Activated B cell treated with CpG ODN at 0.5 μM for 24 hours (primary cell): Measurements from ENCODE around the gene SND1. TPM values are rescaled to one million over a fixed set of nuclear protein-coding genes. Genes with fewer than 3 reads are reported as not detected.

Experiments
- ATAC-seq: fragments of 200-7000 bp; cut with Tn5 transposase; one replicate; pipeline ENCODE4 v1.10.0; 2021; ENCODE audit warnings: low read depth, mild to moderate bottlenecking, moderate library complexity
- CTCF ChIA-PET: fragments of 350-600 bp; sonication (Branson Sonifier 250); formaldehyde crosslinking; loops from one replicate; lab custom pipeline; 2021; ENCODE audit warnings: antibody characterized with exemption; lab: Charles Lee
- POLR2A ChIA-PET: fragments of 350-600 bp; sonication (Branson Sonifier 250); formaldehyde crosslinking; loops from one replicate; lab custom pipeline; 2021; ENCODE audit warnings: antibody characterized with exemption; lab: Charles Lee
- DNase-seq: peaks from one replicate; pipeline ENCODE4 v3.0.0; 2022
- H3K27ac Mint-ChIP-seq: one replicate; pipeline ENCODE4 v1.8.0; 2020; ENCODE audit warnings: mixed read lengths
- H3K27me3 Mint-ChIP-seq: one replicate; pipeline ENCODE4 v1.8.0; 2021; ENCODE audit warnings: mixed read lengths
- H3K36me3 Mint-ChIP-seq: one replicate; pipeline ENCODE4 v1.8.0; 2021; ENCODE audit warnings: low read depth, mixed read lengths
- H3K4me1 Mint-ChIP-seq: one replicate; pipeline ENCODE4 v1.8.0; 2021; ENCODE audit warnings: mixed read lengths
- H3K4me3 Mint-ChIP-seq: one replicate; pipeline ENCODE4 v1.8.0; 2020; ENCODE audit warnings: mild to moderate bottlenecking, mixed read lengths
- H3K9me3 Mint-ChIP-seq: one replicate; pipeline ENCODE4 v1.8.0; 2020; ENCODE audit warnings: mixed read lengths
- CTCF ChIP-seq: fragments of 200-600 bp; IDR thresholded peaks from one replicate; pipeline ENCODE4 v1.8.0; 2022; ENCODE audit warnings: antibody characterized with exemption, mild to moderate bottlenecking
- intact Hi-C: fragments of 100-400 bp; cut with micrococcal nuclease; formaldehyde crosslinking; loops from one replicate; pipeline ENCODE4 v1.15.1; 2024
- total RNA-seq: library from RNA; stranded (reverse); gene quantifications from 2 replicates; pipeline ENCODE4 v1.2.3, GENCODE V29; 2022

Gene SND1
- total RNA-seq, 1 donor from 2014 or later = 215 TPM

- intact Hi-C loops = no loop called here
- TF ChIP-seq CTCF = no peak
- ChIA-PET POLR2A (no interaction called here), CTCF (no interaction called here)
- Mint-ChIP-seq H3K27ac (no peak overlapping the region), H3K36me3 (peaks cover 52% of the 10 kb centered on the region), H3K9me3 (no peaks in the 10 kb centered on the region), H3K4me3 (no peak overlapping the region), H3K27me3 (no peaks in the 10 kb centered on the region), H3K4me1 (peaks cover 22% of the 10 kb centered on the region)
- no peak for ATAC-seq
- no peak for DNase-seq
Measured at GRCh38 chr7:127946111-127946510, 294.1 kb downstream of the SND1 start.

- ChIA-PET CTCF (no interaction called here), POLR2A (no interaction called here)
- Mint-ChIP-seq H3K9me3 (no peaks in the 10 kb centered on the region), H3K4me1 (peaks cover 16% of the 10 kb centered on the region), H3K27ac (no peak overlapping the region), H3K36me3 (peaks cover 55% of the 10 kb centered on the region), H3K4me3 (no peak overlapping the region), H3K27me3 (no peaks in the 10 kb centered on the region)
- TF ChIP-seq CTCF = no peak
- intact Hi-C loops = no loop called here
- DNase-seq (no peak), ATAC-seq (no peak)
Measured at GRCh38 chr7:127946847-127947246, 294.9 kb downstream of the SND1 start.

- ChIA-PET POLR2A (interaction anchor here (1.4 kb wide), 1 partner anchor 18 kb away, joined by 3 read pairs; no protein-coding TSS in a partner anchor), CTCF (no interaction called here)
- TF ChIP-seq CTCF = no peak
- no peak overlapping the region for H3K27ac Mint-ChIP-seq
- DNase-seq = no peak
- peaks cover 9% of the 10 kb centered on the region for H3K4me1 Mint-ChIP-seq
- H3K36me3 Mint-ChIP-seq = peaks cover 54% of the 10 kb centered on the region
- no peak for ATAC-seq
- no peaks in the 10 kb centered on the region for H3K27me3 Mint-ChIP-seq
- no peak overlapping the region for H3K4me3 Mint-ChIP-seq
- no peaks in the 10 kb centered on the region for H3K9me3 Mint-ChIP-seq
- intact Hi-C loops = no loop called here
Measured at GRCh38 chr7:127948312-127948711, 296.3 kb downstream of the SND1 start.

- ChIA-PET POLR2A (no interaction called here), CTCF (no interaction called here)
- H3K36me3 Mint-ChIP-seq = peaks cover 49% of the 10 kb centered on the region
- DNase-seq (no peak), ATAC-seq (no peak)
- peaks cover 9% of the 10 kb centered on the region for H3K4me1 Mint-ChIP-seq
- TF ChIP-seq CTCF = no peak
- H3K27ac Mint-ChIP-seq = no peak overlapping the region
- intact Hi-C loops = no loop called here
- no peaks in the 10 kb centered on the region for H3K27me3 Mint-ChIP-seq
- no peaks in the 10 kb centered on the region for H3K9me3 Mint-ChIP-seq
- H3K4me3 Mint-ChIP-seq = no peak overlapping the region
Measured at GRCh38 chr7:127948930-127949329, 296.9 kb downstream of the SND1 start.

GRCh38 chr7:127949769-127950222 lies 297.8 kb downstream of the SND1 start:
- DNase-seq = no peak
- ChIA-PET POLR2A (no interaction called here), CTCF (no interaction called here)
- peaks cover 8% of the 10 kb centered on the region for H3K4me1 Mint-ChIP-seq
- H3K27me3 Mint-ChIP-seq = no peaks in the 10 kb centered on the region
- TF ChIP-seq CTCF = no peak
- H3K36me3 Mint-ChIP-seq = peaks cover 42% of the 10 kb centered on the region
- intact Hi-C loops = no loop called here
- H3K4me3 Mint-ChIP-seq = no peak overlapping the region
- H3K27ac Mint-ChIP-seq = no peak overlapping the region
- ATAC-seq = no peak
- no peaks in the 10 kb centered on the region for H3K9me3 Mint-ChIP-seq
